Caco-2 (cell line): ENCODE measurements around the gene VSX1. TPM values are rescaled to one million over a fixed set of nuclear protein-coding genes. Genes with fewer than 3 reads are reported as not detected.

ENCODE experiments used
- BruUV-seq: library from RNA; stranded (reverse); fragments of 400-500 nt; replicated peaks from 2 replicates; lab custom pipeline; 2021; lab: Mats Ljungman, UMichigan
- CTCF ChIA-PET: fragments of 300-600 bp; sonication (Branson Sonifier 250); formaldehyde crosslinking; loops from one replicate; lab custom pipeline; 2022; ENCODE audit warnings: antibody characterized with exemption; lab: Charles Lee
- POLR2A ChIA-PET: fragments of 300-600 bp; sonication (Branson Sonifier 250); formaldehyde crosslinking; loops from one replicate; lab custom pipeline; 2022; ENCODE audit warnings: antibody characterized with exemption; lab: Charles Lee
- DNase-seq, 2 experiments: peaks; one replicate each; pipeline versions ENCODE4 v3.0.0 to v3.0.0-alpha.2; 2020 to 2022
- H3K27me3 ChIP-seq: replicated peaks from 2 replicates; pipeline ENCODE4 v1.6.0; 2011; ENCODE audit warnings: low read length; ENCODE audit not compliant: control insufficient read depth, insufficient read depth
- H3K36me3 ChIP-seq: 2 replicates; pipeline ENCODE4 v1.5.1; 2011; ENCODE audit warnings: low read length; ENCODE audit not compliant: control insufficient read depth, insufficient read depth
- H3K4me1 ChIP-seq: fragments of 250-450 bp; sonication (Bioruptor Pico); 2 replicates; pipeline ENCODE4 v1.5.1; 2020; ENCODE audit warnings: mild to moderate bottlenecking
- H3K4me3 ChIP-seq: 2 replicates; pipeline ENCODE4 v1.5.1; 2011; ENCODE audit warnings: low read depth, mild to moderate bottlenecking, control low read depth, low read length
- H3K9me3 ChIP-seq: fragments of 250-450 bp; sonication (Bioruptor Pico); 2 replicates; pipeline ENCODE4 v1.5.1; 2020; ENCODE audit warnings: mild to moderate bottlenecking, moderate library complexity
- H3K27ac Mint-ChIP-seq: one replicate; pipeline ENCODE4 v1.8.0; 2022; ENCODE audit warnings: mixed read lengths; ENCODE audit not compliant: unreplicated experiment
- H3K27me3 Mint-ChIP-seq: one replicate; pipeline ENCODE4 v1.8.0; 2022; ENCODE audit warnings: mixed read lengths; ENCODE audit not compliant: insufficient read depth, unreplicated experiment
- H3K36me3 Mint-ChIP-seq: one replicate; pipeline ENCODE4 v1.8.0; 2022; ENCODE audit warnings: mild to moderate bottlenecking, mixed read lengths; ENCODE audit not compliant: insufficient read depth, unreplicated experiment
- H3K4me1 Mint-ChIP-seq: one replicate; pipeline ENCODE4 v1.8.0; 2022; ENCODE audit warnings: low read depth, mixed read lengths; ENCODE audit not compliant: unreplicated experiment
- H3K4me3 Mint-ChIP-seq: one replicate; pipeline ENCODE4 v1.8.0; 2022; ENCODE audit warnings: mild to moderate bottlenecking, moderate library complexity, mixed read lengths; ENCODE audit not compliant: unreplicated experiment
- H3K9me3 Mint-ChIP-seq: one replicate; pipeline ENCODE4 v1.8.0; 2022; ENCODE audit warnings: mixed read lengths; ENCODE audit not compliant: unreplicated experiment
- CTCF ChIP-seq, 2 experiments: fragments of 200-600 bp in 1 of 2; IDR thresholded peaks; 1 replicate in 1 of 2; 2 replicates in 1 of 2; pipeline versions ENCODE4 v1.5.1 to v1.8.0; 2011 to 2022; ENCODE audit warnings: antibody characterized with exemption in 1 of 2, control low read depth in 1 of 2, inconsistent platforms in 1 of 2, low read depth in 1 of 2, low read length in 1 of 2, mild to moderate bottlenecking in 1 of 2, moderate library complexity in 1 of 2; ENCODE audit not compliant: insufficient read depth in 1 of 2, severe bottlenecking in 1 of 2, unreplicated experiment in 1 of 2
- intact Hi-C: fragments of 100-400 bp; cut with micrococcal nuclease; formaldehyde crosslinking; loops from one replicate; pipeline ENCODE4 v1.10.0; 2022; ENCODE audit not compliant: unreplicated experiment
- total RNA-seq: library from RNA; stranded (reverse); gene quantifications from 2 replicates; pipeline ENCODE4 v1.2.3, GENCODE V29; 2022

VSX1 gene
- total RNA-seq, 1 experiment from 2014 or later = not detected

DNA sequence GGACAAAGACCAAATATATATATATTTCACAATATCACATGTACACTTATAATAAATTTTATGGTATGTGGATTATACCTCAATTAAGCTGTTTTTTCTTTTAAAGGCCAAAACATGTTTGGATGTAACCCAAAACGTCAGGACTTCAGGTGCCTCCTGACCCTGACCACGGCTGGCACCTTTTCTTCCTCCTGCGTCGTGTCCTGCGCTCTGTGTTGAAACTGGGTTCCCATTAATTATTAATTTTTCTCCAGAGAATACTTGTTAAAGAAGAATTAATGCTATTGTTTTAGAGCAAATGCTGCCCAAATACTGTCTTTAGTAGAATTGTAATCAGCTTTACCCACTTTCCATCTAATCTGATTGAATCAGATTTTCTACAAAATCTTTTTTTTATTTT lies 46.7 kb upstream of the VSX1 start:
- Histone ChIP-seq H3K4me1 (no peaks in the 10 kb centered on the region), H3K9me3 (no peaks in the 10 kb centered on the region), H3K4me3 (no peak overlapping the region), H3K27me3 (no peaks in the 10 kb centered on the region), H3K36me3 (no peaks in the 10 kb centered on the region)
- ChIA-PET CTCF (no interaction called here), POLR2A (no interaction called here)
- no peak overlapping the region for H3K27ac Mint-ChIP-seq
- H3K36me3 Mint-ChIP-seq = peaks cover 6% of the 10 kb centered on the region
- DNase-seq = no peak
- no TSS peak for BruUV-seq
- TF ChIP-seq CTCF (IDR thresholded peaks at IDR 0.05; ENCODE audit: insufficient read depth in 1 of 2, low read depth in 1 of 2, low read length in 1 of 2, severe bottlenecking in 1 of 2, unreplicated experiment in 1 of 2) = no peak
- H3K4me1 Mint-ChIP-seq = peaks cover 6% of the 10 kb centered on the region
- H3K27me3 Mint-ChIP-seq = no peaks in the 10 kb centered on the region
- intact Hi-C loops = no loop called here
- H3K9me3 Mint-ChIP-seq = no peaks in the 10 kb centered on the region
- no peak overlapping the region for H3K4me3 Mint-ChIP-seq

DNA sequence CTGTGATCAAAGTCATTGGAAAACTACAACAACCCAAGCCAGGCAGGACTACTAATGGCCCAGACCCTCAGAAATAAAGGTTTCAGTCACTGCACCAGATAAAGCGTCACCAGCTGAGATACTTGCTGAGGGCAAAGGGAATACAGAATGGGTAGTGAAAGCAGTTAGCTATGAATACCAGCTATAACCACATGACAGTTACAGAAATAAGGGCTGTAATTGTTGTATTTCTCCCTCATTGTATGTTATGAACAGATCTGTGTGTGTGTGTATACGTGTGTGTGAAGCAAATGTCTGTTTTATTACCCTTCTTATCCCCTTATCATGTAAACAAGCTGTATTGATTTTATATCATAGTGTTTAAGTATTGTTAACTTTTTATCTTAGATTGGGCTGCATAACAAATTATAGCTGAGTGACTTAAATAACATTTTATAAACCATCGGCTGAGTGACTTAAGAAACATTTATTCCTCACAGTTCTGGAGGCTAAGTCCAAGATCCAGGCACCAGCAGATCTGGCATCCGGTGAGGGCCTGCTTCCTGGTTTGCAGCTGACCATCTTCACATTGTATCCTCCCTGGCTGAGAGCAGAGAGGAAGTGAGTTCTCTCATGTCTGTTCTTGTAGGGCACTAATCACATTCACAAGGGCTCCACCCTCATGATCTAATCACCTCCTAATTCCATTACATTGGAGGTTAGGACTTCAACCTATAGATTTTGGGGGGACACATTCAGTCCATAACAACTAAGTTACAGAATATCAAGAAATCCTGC lies 46.0 kb upstream of the VSX1 start:
- Histone ChIP-seq H3K27me3 (no peaks in the 10 kb centered on the region), H3K36me3 (no peaks in the 10 kb centered on the region), H3K4me1 (no peaks in the 10 kb centered on the region), H3K9me3 (no peaks in the 10 kb centered on the region), H3K4me3 (no peak overlapping the region)
- intact Hi-C loops = no loop called here
- no peak for TF ChIP-seq CTCF (IDR thresholded peaks at IDR 0.05; ENCODE audit: insufficient read depth in 1 of 2, low read depth in 1 of 2, low read length in 1 of 2, severe bottlenecking in 1 of 2, unreplicated experiment in 1 of 2)
- no TSS peak for BruUV-seq
- Mint-ChIP-seq H3K4me3 (no peak overlapping the region), H3K4me1 (peaks cover 6% of the 10 kb centered on the region), H3K36me3 (peaks cover 6% of the 10 kb centered on the region), H3K27ac (no peak overlapping the region), H3K27me3 (peaks cover 2% of the 10 kb centered on the region), H3K9me3 (no peaks in the 10 kb centered on the region)
- no peak for DNase-seq
- POLR2A ChIA-PET = no interaction called here
- CTCF ChIA-PET = no interaction called here

- Mint-ChIP-seq H3K27ac (no peak overlapping the region), H3K27me3 (peaks cover 2% of the 10 kb centered on the region), H3K4me3 (no peak overlapping the region), H3K4me1 (peaks cover 12% of the 10 kb centered on the region), H3K9me3 (no peaks in the 10 kb centered on the region), H3K36me3 (peaks cover 6% of the 10 kb centered on the region)
- intact Hi-C loops = no loop called here
- no peaks in the 10 kb centered on the region for H3K4me1 ChIP-seq
- no peaks in the 10 kb centered on the region for H3K27me3 ChIP-seq
- no peaks in the 10 kb centered on the region for H3K9me3 ChIP-seq
- H3K4me3 ChIP-seq = no peak overlapping the region
- no TSS peak for BruUV-seq
- TF ChIP-seq CTCF (IDR thresholded peaks at IDR 0.05; ENCODE audit: insufficient read depth in 1 of 2, low read depth in 1 of 2, low read length in 1 of 2, severe bottlenecking in 1 of 2, unreplicated experiment in 1 of 2) = no peak
- no peaks in the 10 kb centered on the region for H3K36me3 ChIP-seq
- no peak for DNase-seq
- POLR2A ChIA-PET = no interaction called here
- CTCF ChIA-PET = no interaction called here
These were observed 44.5 kb upstream of the VSX1 start for GRCh38 chr20:25126204-25127029.
